Neuronal stem cell (in vitro differentiated cells): ENCODE data around the gene FGF3. TPM values are rescaled to one million over a fixed set of nuclear protein-coding genes. Genes with fewer than 3 reads are reported as not detected.

Experiments used
- DNase-seq: peaks from one replicate; pipeline ENCODE4 v3.0.0-alpha.2; 2013; ENCODE audit warnings: low spot score
- H2AFZ ChIP-seq: one replicate; pipeline ENCODE4 v1.6.1; 2013; ENCODE audit warnings: mild to moderate bottlenecking, low read length, inconsistent platforms
- H2AK5ac ChIP-seq: 2 replicates; pipeline ENCODE4 v1.6.1; 2013; ENCODE audit warnings: low read depth, mild to moderate bottlenecking, inconsistent platforms, low read length, moderate library complexity, mixed read lengths
- H2BK120ac ChIP-seq: 2 replicates; pipeline ENCODE4 v1.6.1; 2013; ENCODE audit warnings: low read depth, mild to moderate bottlenecking, inconsistent platforms, low read length, moderate library complexity, mixed read lengths
- H2BK12ac ChIP-seq: one replicate; pipeline ENCODE4 v1.6.1; 2013; ENCODE audit warnings: low read length, inconsistent platforms
- H2BK15ac ChIP-seq: 2 replicates; pipeline ENCODE4 v1.6.1; 2013; ENCODE audit warnings: mild to moderate bottlenecking, low read length, inconsistent platforms, mixed read lengths
- H2BK5ac ChIP-seq: one replicate; pipeline ENCODE4 v1.6.1; 2013; ENCODE audit warnings: inconsistent platforms, mild to moderate bottlenecking, low read length, moderate library complexity
- H3K14ac ChIP-seq: one replicate; pipeline ENCODE4 v1.6.1; 2013; ENCODE audit warnings: low read length, inconsistent platforms
- H3K18ac ChIP-seq: 2 replicates; pipeline ENCODE4 v1.6.1; 2013; ENCODE audit warnings: low read length, inconsistent platforms
- H3K23ac ChIP-seq: 2 replicates; pipeline ENCODE4 v1.6.1; 2013; ENCODE audit warnings: low read depth, mild to moderate bottlenecking, mixed read lengths, low read length, inconsistent platforms; ENCODE audit not compliant: poor library complexity
- H3K27ac ChIP-seq: replicated peaks from 3 replicates; pipeline ENCODE4 v1.5.1; 2013; ENCODE audit warnings: low read length, inconsistent platforms
- H3K27me3 ChIP-seq, 3 experiments: 2 replicates each; pipeline ENCODE4 v1.6.1; 2013; ENCODE audit warnings: low read length in 3 of 3, mild to moderate bottlenecking in 2 of 3, inconsistent platforms in 1 of 3, low read depth in 1 of 3, mixed read lengths in 1 of 3, moderate library complexity in 1 of 3; ENCODE audit not compliant: control insufficient read depth in 3 of 3, insufficient read depth in 3 of 3
- H3K36me3 ChIP-seq, 2 donors: replicated peaks in 1 of 2; 2 replicates each; pipeline ENCODE4 v1.6.1; 2013; ENCODE audit warnings: low read length in 2 of 2; ENCODE audit not compliant: control insufficient read depth in 2 of 2, insufficient read depth in 2 of 2
- H3K4ac ChIP-seq: 2 replicates; pipeline ENCODE4 v1.6.1; 2013; ENCODE audit warnings: inconsistent platforms, mild to moderate bottlenecking, low read length, moderate library complexity
- H3K4me1 ChIP-seq, 2 donors: 1 replicate in 1 of 2; 2 replicates in 1 of 2; pipeline ENCODE4 v1.6.1; 2013; ENCODE audit warnings: low read length in 2 of 2, low read depth in 1 of 2; ENCODE audit not compliant: control insufficient read depth in 2 of 2, insufficient read depth in 1 of 2
- H3K4me2 ChIP-seq: one replicate; pipeline ENCODE4 v1.6.1; 2013; ENCODE audit warnings: mild to moderate bottlenecking, low read length, inconsistent platforms; ENCODE audit not compliant: insufficient read depth, poor library complexity, severe bottlenecking
- H3K4me3 ChIP-seq, 2 donors: 2 replicates each; pipeline ENCODE4 v1.5.1; 2013; ENCODE audit warnings: low read length in 2 of 2, mild to moderate bottlenecking in 2 of 2, inconsistent platforms in 1 of 2, moderate library complexity in 1 of 2
- H3K79me1 ChIP-seq: one replicate; pipeline ENCODE4 v1.6.1; 2013; ENCODE audit warnings: low read depth, mild to moderate bottlenecking, inconsistent platforms, low read length, moderate library complexity
- H3K9ac ChIP-seq: one replicate; pipeline ENCODE4 v1.6.1; 2013; ENCODE audit warnings: mild to moderate bottlenecking, low read depth, low read length, inconsistent platforms; ENCODE audit not compliant: poor library complexity
- H3K9me3 ChIP-seq, 2 donors: replicated peaks in 1 of 2; 2 replicates each; pipeline versions ENCODE3 to v1.6.1; 2013; ENCODE audit warnings: low read length in 2 of 2, mild to moderate bottlenecking in 2 of 2, inconsistent platforms in 1 of 2, low read depth in 1 of 2, mixed read lengths in 1 of 2, moderate library complexity in 1 of 2; ENCODE audit not compliant: control insufficient read depth in 2 of 2, insufficient read depth in 1 of 2
- H4K8ac ChIP-seq: one replicate; pipeline ENCODE4 v1.6.1; 2013; ENCODE audit warnings: low read depth, mild to moderate bottlenecking, inconsistent platforms, low read length, moderate library complexity
- H4K91ac ChIP-seq: one replicate; pipeline ENCODE4 v1.6.1; 2013; ENCODE audit warnings: low read length, low read depth, mild to moderate bottlenecking, inconsistent platforms; ENCODE audit not compliant: poor library complexity
- WGBS, 2 donors: extraction: QIAGEN DNeasy Blood & Tissue Kit; methylation state at CpG; one replicate each; pipeline ENCODE4 v1.1.7; 2013; ENCODE audit warnings: missing lambda C conversion rate in 2 of 2, mixed read lengths in 1 of 2; ENCODE audit not compliant: insufficient read length in 2 of 2, insufficient replicate concordance in 1 of 2; ENCODE audit errors: extremely low coverage in 2 of 2; 5-methylcytosine and 5-hydroxymethylcytosine counted together
- polyA plus RNA-seq, 2 experiments: library from polyadenylated mRNA; stranded (reverse); fragments of 200-250 nt; gene quantifications; one replicate each; pipeline ENCODE4 v1.2.3, GENCODE V29; 2013

Gene FGF3
- 0.13 TPM for polyA plus RNA-seq (2013, experiment 1 of 2)
- 0.26 TPM for polyA plus RNA-seq (2013, experiment 2 of 2)

DNA sequence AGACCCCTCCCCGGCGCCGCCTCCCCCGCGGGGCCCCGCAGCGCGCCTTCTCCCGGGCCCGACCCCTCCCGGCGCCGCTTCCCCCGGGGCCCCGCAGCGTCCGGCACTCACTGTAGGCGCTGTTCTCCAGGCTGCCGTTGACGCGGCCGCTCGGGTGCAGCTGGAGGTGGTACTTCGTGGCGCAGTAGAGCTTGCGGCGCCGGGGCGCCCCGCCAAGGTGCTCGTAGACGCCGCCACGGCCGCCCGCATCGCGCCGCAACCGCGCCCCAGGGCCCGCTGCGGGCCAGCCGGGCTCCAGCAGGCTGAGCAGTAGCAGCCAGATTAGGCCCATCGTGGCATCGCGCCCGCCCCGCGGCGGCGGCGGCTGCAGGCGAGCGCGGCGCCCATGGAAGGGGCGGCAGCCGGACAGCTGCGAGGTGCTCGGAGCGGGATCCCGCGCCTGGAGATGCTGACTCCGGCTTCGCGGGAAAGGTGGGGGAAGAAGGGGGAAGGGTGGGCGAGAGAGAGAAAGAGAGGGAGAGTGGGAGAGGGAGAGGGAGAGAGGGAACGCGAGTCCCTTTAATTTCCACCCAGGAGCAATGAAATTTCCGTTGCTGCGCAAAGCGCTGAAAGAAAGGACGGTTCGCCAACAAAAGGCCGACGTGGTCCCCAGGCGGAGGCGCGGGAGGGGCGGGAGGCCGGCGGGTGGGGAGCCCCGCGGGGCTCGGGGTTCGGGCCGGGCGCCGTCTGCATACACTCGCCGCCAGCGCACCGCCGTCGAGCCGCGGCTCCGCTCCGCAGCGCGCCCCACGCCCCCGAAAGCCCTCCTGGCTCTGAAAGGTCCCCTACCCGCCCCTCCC lies at the start of gene FGF3:
Gene FGF3 (minus strand): TSS at position 814 of the 839 bp plus-strand sequence. CDS start 483 bp downstream, at position 331.
- no peak within 1 kb of the TSS for H2BK5ac ChIP-seq
- WGBS, 2 donors: no CpG with 5 or more reads among the region's 105 CpGs
- H2BK12ac ChIP-seq: peak within 1 kb of the TSS; percentile 97
- H4K8ac ChIP-seq: no peak within 1 kb of the TSS
- peak within 1 kb of the TSS; percentile 81 for H2BK15ac ChIP-seq
- H3K4me2 ChIP-seq: peak within 1 kb of the TSS; percentile 91
- H3K27me3 ChIP-seq: peaks cover 35 to 94% (median 72%) of the 10 kb centered on the region in 3 experiments
- H3K14ac ChIP-seq: peak within 1 kb of the TSS; percentile 64
- H3K27ac ChIP-seq: no peak within 1 kb of the TSS
- DNase-seq: no peak
- H2AK5ac ChIP-seq: peak within 1 kb of the TSS; percentile 84
- peak within 1 kb of the TSS; percentile 97 for H2BK120ac ChIP-seq
- H3K9me3 ChIP-seq: peaks cover 0 to 10% of the 10 kb centered on the region in 2 donors
- H3K79me1 ChIP-seq: no peaks in the 10 kb centered on the region
- H3K4ac ChIP-seq: no peak within 1 kb of the TSS
- no peaks in the 10 kb centered on the region for H3K36me3 ChIP-seq
- no peak within 1 kb of the TSS for H2AFZ ChIP-seq
- peak within 1 kb of the TSS in 1 of 2 donors; percentile 33 for H3K4me3 ChIP-seq
- H3K18ac ChIP-seq: peak within 1 kb of the TSS; percentile 95
- no peak within 1 kb of the TSS for H4K91ac ChIP-seq
- H3K23ac ChIP-seq: peak within 1 kb of the TSS; percentile 73
- H3K9ac ChIP-seq: peak within 1 kb of the TSS; percentile 38
- peaks cover 0 to 7% of the 10 kb centered on the region in 2 donors for H3K4me1 ChIP-seq

DNA sequence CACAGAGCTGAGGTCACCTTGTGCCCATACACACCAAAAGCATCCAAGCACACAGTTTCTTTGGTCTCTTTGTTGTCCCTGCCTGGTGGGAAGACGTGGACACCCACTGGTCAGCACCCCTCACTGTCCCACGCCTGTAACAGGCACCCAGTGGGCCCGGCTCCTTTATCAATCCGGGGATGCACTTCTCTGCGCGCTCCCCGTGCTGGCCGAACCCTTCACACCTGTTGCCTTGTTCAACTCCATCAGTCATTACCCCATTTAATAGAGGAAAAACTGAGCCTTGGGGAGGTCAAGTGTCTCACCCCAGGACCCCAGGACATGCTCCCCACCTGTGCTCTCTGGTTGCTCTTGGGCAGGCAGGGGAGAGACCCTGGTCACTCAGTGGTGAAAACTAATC lies 49.7 kb upstream of the FGF3 start:
- no peaks in the 10 kb centered on the region for H3K79me1 ChIP-seq
- H4K91ac ChIP-seq: peak overlapping the region; percentile 99
- H3K18ac ChIP-seq: peak overlapping the region; percentile 95
- H3K36me3 ChIP-seq: peaks cover 0 to 1% of the 10 kb centered on the region in 2 donors
- H2BK120ac ChIP-seq: peak overlapping the region; percentile 88
- peak overlapping the region; percentile 72 for H3K14ac ChIP-seq
- peaks cover 14 to 27% of the 10 kb centered on the region in 2 donors for H3K4me1 ChIP-seq
- H3K4me2 ChIP-seq: no peak overlapping the region
- no peak for DNase-seq
- H3K27ac ChIP-seq: peak overlapping the region; percentile 81
- H3K4me3 ChIP-seq: no peak overlapping the region
- no peak overlapping the region for H3K23ac ChIP-seq
- peaks cover 0 to 28% (median 0%) of the 10 kb centered on the region in 3 experiments for H3K27me3 ChIP-seq
- H2BK12ac ChIP-seq: peak overlapping the region; percentile 99
- H3K4ac ChIP-seq: peak overlapping the region; percentile 69
- H3K9me3 ChIP-seq: no peaks in the 10 kb centered on the region
- peak overlapping the region; percentile 70 for H4K8ac ChIP-seq
- no CpG with 5 or more reads among the region's 8 CpGs for WGBS, 2 donors
- H2AFZ ChIP-seq: peak overlapping the region; percentile 90
- peak overlapping the region; percentile 96 for H2BK5ac ChIP-seq
- H2BK15ac ChIP-seq: peak overlapping the region; percentile 100
- H3K9ac ChIP-seq: no peak overlapping the region
- H2AK5ac ChIP-seq: peak overlapping the region; percentile 98

DNA sequence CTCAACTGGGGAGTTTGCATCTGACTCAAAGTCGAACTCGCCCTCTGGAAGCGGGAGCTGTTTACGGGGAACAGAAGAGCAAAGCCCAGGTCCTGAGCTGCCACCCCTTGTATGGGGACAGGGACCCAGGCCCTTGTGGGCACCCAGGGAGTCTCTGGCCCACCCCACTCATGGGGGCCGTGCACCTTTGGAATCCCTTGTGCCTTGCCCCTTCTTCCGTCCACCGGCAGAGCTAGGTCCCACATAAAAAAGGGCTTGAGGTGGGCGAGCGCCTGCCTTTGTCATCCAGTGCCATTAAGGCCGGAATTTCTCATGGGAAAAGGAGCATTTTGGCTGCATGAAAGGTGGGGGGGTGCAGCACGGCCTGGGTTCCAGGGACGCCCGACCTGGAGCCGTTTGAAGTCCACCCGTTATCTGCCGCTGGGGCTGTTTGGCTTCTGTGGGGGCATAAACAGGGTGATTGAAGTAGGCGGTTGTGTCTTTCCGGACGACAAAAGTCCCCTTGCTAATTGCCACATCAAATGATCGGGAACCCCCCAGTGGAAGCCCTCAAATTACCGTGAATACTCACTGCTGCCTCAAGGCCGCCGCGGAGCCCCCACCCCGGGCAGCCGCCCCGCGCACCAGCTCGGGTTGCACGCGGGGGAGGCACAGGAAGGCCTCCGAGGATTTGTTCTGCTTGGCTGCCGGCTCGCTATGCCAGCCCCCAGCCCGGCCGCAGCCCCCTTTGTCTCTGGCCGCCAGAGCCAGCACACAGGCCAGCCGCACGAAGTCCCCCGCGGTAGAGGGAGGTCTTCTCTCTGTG lies 49.0 kb upstream of the FGF3 start:
- Histone ChIP-seq H3K79me1 (no peaks in the 10 kb centered on the region), H2BK15ac (peak overlapping the region; percentile 77), H2BK120ac (peak overlapping the region; percentile 99), H2AK5ac (peak overlapping the region; percentile 98), H3K4me1 (peaks cover 14 to 27% of the 10 kb centered on the region in 2 donors), H4K8ac (no peak overlapping the region), H3K27ac (peak overlapping the region; percentile 57), H2BK5ac (peak overlapping the region; percentile 96), H2AFZ (peak overlapping the region; percentile 90), H3K23ac (peak overlapping the region; percentile 81), H3K4me3 (no peak overlapping the region), H3K27me3 (peaks cover 0 to 35% (median 0%) of the 10 kb centered on the region in 3 experiments), H3K4ac (peak overlapping the region; percentile 84), H3K9me3 (no peaks in the 10 kb centered on the region), H4K91ac (peak overlapping the region; percentile 73), H3K14ac (peak overlapping the region; percentile 99), H2BK12ac (peak overlapping the region; percentile 100), H3K4me2 (no peak overlapping the region), H3K9ac (peak overlapping the region; percentile 65), H3K18ac (peak overlapping the region; percentile 99), H3K36me3 (peaks cover 0 to 1% of the 10 kb centered on the region in 2 donors)
- DNase-seq: peak; percentile 68
- no CpG with 5 or more reads among the region's 41 CpGs for WGBS, 2 donors
